GM12878 (cell line): ENCODE data around the gene RAB25. TPM values are rescaled to one million over a fixed set of nuclear protein-coding genes. Genes with fewer than 3 reads are reported as not detected.

Experiments used
- ATAC-seq: fragments of 200-7000 bp; cut with Tn5 transposase; 3 replicates; pipeline ENCODE4 v1.9.1; 2020; ENCODE audit warnings: mild to moderate bottlenecking, moderate library complexity
- BruUV-seq: library from RNA; stranded (reverse); fragments of 400-500 nt; replicated peaks from 2 replicates; lab custom pipeline; 2021; lab: Mats Ljungman, UMichigan
- CTCF ChIA-PET: fragments of 300-600 bp; sonication (Branson Sonifier 250); formaldehyde crosslinking; extraction: SDS; loops from one replicate; lab custom pipeline; 2021; ENCODE audit warnings: inconsistent platforms; lab: Yijun Ruan, JAX
- POLR2A ChIA-PET: fragments of 350-600 bp; formaldehyde crosslinking; extraction: SDS; loops from one replicate; lab custom pipeline; 2021; ENCODE audit warnings: inconsistent platforms; lab: Charles Lee
- RAD21 ChIA-PET: fragments of 300-600 bp; sonication (Branson Sonifier 250); formaldehyde crosslinking; loops from one replicate; lab custom pipeline; 2023; ENCODE audit warnings: antibody characterized with exemption; ENCODE audit not compliant: unreplicated experiment; lab: Charles Lee
- SMC1A ChIA-PET: fragments of 300-600 bp; sonication (Branson Sonifier 250); formaldehyde crosslinking; loops from one replicate; lab custom pipeline; 2023; ENCODE audit not compliant: unreplicated experiment, uncharacterized antibody; lab: Charles Lee
- DNase-seq: peaks from one replicate; pipeline ENCODE4 v3.0.0-alpha.2; 2011; ENCODE audit warnings: low read depth, low spot score
- FAIRE-seq: peaks from 3 replicates; lab custom pipeline; 2011; peaks lifted over from hg19 to GRCh38; lab: Jason Lieb, UNC
- H2AFZ ChIP-seq: 2 replicates; pipeline ENCODE4 v1.6.0; 2011; ENCODE audit warnings: low read depth, low read length, control low read depth; ENCODE audit not compliant: control insufficient read depth
- H3K27ac ChIP-seq: 2 replicates; pipeline ENCODE4 v1.5.1; 2011; ENCODE audit warnings: control low read depth; ENCODE audit not compliant: control insufficient read depth, insufficient read depth
- H3K27me3 ChIP-seq, 2 experiments: replicated peaks in 1 of 2; 2 replicates each; pipeline versions ENCODE4 v1.6.0 to v1.6.1; 2011; ENCODE audit warnings: low read length in 1 of 2; ENCODE audit not compliant: control insufficient read depth in 2 of 2, insufficient read depth in 2 of 2
- H3K36me3 ChIP-seq, 2 experiments: 2 replicates each; pipeline ENCODE4 v1.5.1; 2011; ENCODE audit warnings: low read length in 1 of 2; ENCODE audit not compliant: control insufficient read depth in 2 of 2, insufficient read depth in 2 of 2
- H3K4me1 ChIP-seq: 2 replicates; pipeline ENCODE4 v1.6.1; 2011; ENCODE audit warnings: mild to moderate bottlenecking, low read length, moderate library complexity, mixed read lengths; ENCODE audit not compliant: control insufficient read depth, insufficient read depth
- H3K4me2 ChIP-seq: 2 replicates; pipeline ENCODE4 v1.6.0; 2011; ENCODE audit warnings: control low read depth; ENCODE audit not compliant: control insufficient read depth, insufficient read depth
- H3K4me3 ChIP-seq: fragments of 200-600 bp; sonication (generic); 2 replicates; pipeline ENCODE4 v1.5.1; 2016
- H3K79me2 ChIP-seq: 2 replicates; pipeline ENCODE4 v1.6.0; 2011; ENCODE audit warnings: low read length; ENCODE audit not compliant: control insufficient read depth, insufficient read depth
- H3K9ac ChIP-seq: 2 replicates; pipeline ENCODE4 v1.8.0; 2011; ENCODE audit warnings: low read length, control low read depth, mixed read lengths; ENCODE audit not compliant: control insufficient read depth, insufficient read depth
- H3K9me3 ChIP-seq: replicated peaks from 3 replicates; pipeline ENCODE4 v1.5.1; 2011; ENCODE audit warnings: mild to moderate bottlenecking, low read length; ENCODE audit not compliant: control insufficient read depth, insufficient read depth
- H4K20me1 ChIP-seq: 2 replicates; pipeline ENCODE4 v1.6.0; 2011; ENCODE audit not compliant: control insufficient read depth, insufficient read depth
- CBFB ChIP-seq: IDR thresholded peaks from 2 replicates; pipeline ENCODE4 v1.6.1; 2016; ENCODE audit warnings: antibody characterized with exemption, low read depth
- CREB1 ChIP-seq: IDR thresholded peaks from 2 replicates; pipeline ENCODE4 v1.6.1; 2012; ENCODE audit warnings: low read depth, mild to moderate bottlenecking, inconsistent platforms
- IKZF1 ChIP-seq: fragments of 450-650 bp; conservative IDR thresholded peaks from 2 replicates; pipeline ENCODE4 v1.6.1; 2017; ENCODE audit warnings: antibody characterized with exemption, mild to moderate bottlenecking
- MTA2 ChIP-seq: fragments of 450-650 bp; IDR thresholded peaks from 2 replicates; pipeline ENCODE4 v1.6.1; 2016; ENCODE audit warnings: low read depth, mild to moderate bottlenecking, moderate library complexity
- PAX8 ChIP-seq: fragments of 450-650 bp; IDR thresholded peaks from 2 replicates; pipeline ENCODE4 v1.6.1; 2017; ENCODE audit warnings: mild to moderate bottlenecking, moderate library complexity
- POU2F2 ChIP-seq: IDR thresholded peaks from 3 replicates; pipeline ENCODE4 v1.6.1; 2011; ENCODE audit warnings: low read depth, mild to moderate bottlenecking, low read length, borderline replicate concordance
- RBBP5 ChIP-seq: fragments of 200-600 bp; sonication (generic); conservative IDR thresholded peaks from 2 replicates; pipeline ENCODE4 v1.6.1; 2016
- TCF3 ChIP-seq: IDR thresholded peaks from 2 replicates; pipeline ENCODE4 v1.6.1; 2012; ENCODE audit warnings: low read depth, mild to moderate bottlenecking, low read length, borderline replicate concordance; ENCODE audit not compliant: insufficient read depth
- ZBTB11 ChIP-seq: fragments of 450-650 bp; formaldehyde crosslinking; IDR thresholded peaks from 2 replicates; pipeline ENCODE4 v1.5.0; 2022; ENCODE audit warnings: mild to moderate bottlenecking, missing genetic modification characterization
- WGBS: methylation state at CpG from one replicate; pipeline ENCODE4 v1.1.6; 2016; ENCODE audit warnings: low lambda C conversion rate; ENCODE audit not compliant: insufficient replicate concordance, insufficient coverage; ENCODE audit errors: missing lambda C conversion rate; 5-methylcytosine and 5-hydroxymethylcytosine counted together
- in situ Hi-C: fragments of 300-500 bp; cut with MboI; formaldehyde crosslinking; loops from 9 replicates; pipeline ENCODE4 v1.14.3; 2018; ENCODE audit warnings: mixed read lengths
- intact Hi-C: fragments of 100-400 bp; cut with micrococcal nuclease; formaldehyde crosslinking; loops from one replicate; pipeline ENCODE4 v1.14.2; 2022; ENCODE audit not compliant: unreplicated experiment
- polyA plus RNA-seq, 11 experiments: library from polyadenylated mRNA; depleted of rRNA in 4 of 11; unstranded in 6 of 11; stranded (reverse) in 5 of 11; fragments of >200 nt; fragmentation: Nextera tagmentation in 4 of 11; fragmentation: Illumina TruSeq in 1 of 11; extraction: Ambion mirVana in 4 of 11; extraction: Trizol in 1 of 11; gene quantifications; 1 replicate in 1 of 11; 2 replicates in 10 of 11; pipeline versions ENCODE4 v1.2.1 to v1.2.3, GENCODE V29; 2011 to 2016; ENCODE audit warnings: inconsistent platforms in 2 of 11, missing spikeins in 2 of 11, low read depth in 1 of 11
- total RNA-seq, 4 experiments: library from RNA; depleted of rRNA in 3 of 4; stranded (reverse); fragments of >200 nt in 3 of 4; fragmentation: Illumina TruSeq in 1 of 4; extraction: Trizol in 1 of 4; gene quantifications; 2 replicates each; pipeline versions ENCODE4 v1.2.1 to v1.2.3, GENCODE V29; 2013 to 2021

RAB25 gene
- total and polyA plus RNA-seq, 10 of the 15 experiments (the other 5 are each of a cell fraction or from before 2014, with no cell fraction given) = 0.16 to 0.36 (median 0.22) TPM; not detected in 7

- TF ChIP-seq CREB1 = no peak
- TF ChIP-seq POU2F2 = peak; percentile 71; the same call in 2 of the 3 replicates
- TF ChIP-seq PAX8 = no peak
- no peak for TF ChIP-seq RBBP5
- TF ChIP-seq TCF3 = 0 out of 2 replicates have a peak, but pooled peaks have one; percentile 41
- TF ChIP-seq IKZF1 = peak; percentile 76
- TF ChIP-seq CBFB = no peak
These were observed 36.7 kb downstream of the RAB25 start (continued) for GRCh38 chr1:156097499-156098178.

GRCh38 chr1:156098784-156099183, 37.8 kb downstream of the RAB25 start:
- Histone ChIP-seq H2AFZ (no peak overlapping the region), H3K9me3 (no peaks in the 10 kb centered on the region), H3K4me3 (no peak overlapping the region), H4K20me1 (no peaks in the 10 kb centered on the region), H3K36me3 (no peaks in the 10 kb centered on the region), H3K4me1 (peaks cover 44% of the 10 kb centered on the region), H3K9ac (no peak overlapping the region), H3K79me2 (peaks cover 2% of the 10 kb centered on the region; the same call in 1 of the 2 replicates), H3K27ac (peak overlapping the region; percentile 51), H3K27me3 (no peaks in the 10 kb centered on the region), H3K4me2 (no peak overlapping the region)
- 77% methylated on average over 2 of the region's 2 CpGs for WGBS
- DNase-seq (no peak), FAIRE-seq (no peak), ATAC-seq (no peak)
- intact Hi-C loops = loop anchor here (5.0 to 10.0 kb wide), 2 partner anchors 186 to 219 kb away; partner anchors contain the start of genes SMG5 and TMEM79
- ChIA-PET CTCF (interaction anchor here (1.2 to 21.5 kb wide), 4 partner anchors 9 to 221 kb away, joined by 3 to 1294 read pairs (median 13); partner anchors contain the start of gene LMNA), POLR2A (interaction anchor here (0.9 to 6.8 kb wide), 6 partner anchors 8 to 126 kb away, joined by 3 to 89 read pairs (median 6); partner anchors contain the start of genes LMNA and PMF1), SMC1A (interaction anchor here (1.4 to 23.8 kb wide), 3 partner anchors 26 to 60 kb away, joined by 4 to 874 read pairs (median 6); partner anchors contain the start of gene LMNA), RAD21 (interaction anchor here (0.8 to 22.4 kb wide), 6 partner anchors 23 to 126 kb away, joined by 3 to 695 read pairs (median 4); partner anchors contain the start of gene LMNA)
- in situ Hi-C loops = no loop called here
- TF ChIP-seq ZBTB11 (CRISPR knock-in tag) = no peak
- 0 out of 2 replicates have a peak, but pooled peaks have one; percentile 29 for TF ChIP-seq MTA2
- no TSS peak for BruUV-seq
